Stomach (tissue), 4 donors: ENCODE data around the gene STK32C.

Experiments
- CTCF ChIP-seq, 7 experiments: fragments of 450-650 bp in 4 of 7; fragments of 200-600 bp in 3 of 7; sonication (generic) in 3 of 7; IDR thresholded peaks; one replicate each; pipeline ENCODE4 v1.5.1; 2016 to 2019; ENCODE audit warnings: antibody characterized with exemption in 7 of 7, control low read depth in 2 of 7, mild to moderate bottlenecking in 1 of 7
- EP300 ChIP-seq: sonication (generic); formaldehyde crosslinking; IDR thresholded peaks from one replicate; pipeline ENCODE4 v1.6.1; 2017; ENCODE audit warnings: antibody characterized with exemption
- POLR2A ChIP-seq, 4 donors: fragments of 450-650 bp; IDR thresholded peaks; one replicate each; pipeline ENCODE4 v1.6.1; 2016; ENCODE audit warnings: antibody characterized with exemption in 4 of 4, control low read depth in 2 of 4, mild to moderate bottlenecking in 1 of 4, moderate library complexity in 1 of 4
- POLR2AphosphoS5 ChIP-seq, 3 donors: sonication (generic); formaldehyde crosslinking; IDR thresholded peaks; one replicate each; pipeline ENCODE4 v1.6.1; 2016; ENCODE audit warnings: antibody characterized with exemption in 3 of 3

GRCh38 chr10:132246296-132246695 lies 61.5 kb downstream of the STK32C start:
- TF ChIP-seq POLR2A (IDR thresholded peaks at IDR 0.05) = no peak
- no peak for TF ChIP-seq CTCF (IDR thresholded peaks at IDR 0.05)
- no peak for TF ChIP-seq EP300
- no peak for TF ChIP-seq POLR2AphosphoS5 (IDR thresholded peaks at IDR 0.05)
